Liver (tissue), 3 donors: ENCODE measurements around the gene SH3PXD2B.

Experiments
- FOXA2 ChIP-seq: IDR thresholded peaks from 2 replicates; pipeline ENCODE4 v1.6.1; 2016; ENCODE audit warnings: antibody characterized with exemption
- JUND ChIP-seq, 2 donors: IDR thresholded peaks; 2 replicates each; pipeline ENCODE4 v1.6.1; 2016; ENCODE audit warnings: antibody characterized with exemption in 2 of 2
- RAD21 ChIP-seq, 2 donors: IDR thresholded peaks; 2 replicates each; pipeline ENCODE4 v1.6.1; 2016; ENCODE audit warnings: antibody characterized with exemption in 2 of 2, mild to moderate bottlenecking in 2 of 2
- TAF1 ChIP-seq: conservative IDR thresholded peaks from 2 replicates; pipeline ENCODE4 v1.6.1; 2016; ENCODE audit warnings: antibody characterized with exemption, mild to moderate bottlenecking
- TF ChIP-seq, protein P1 (sequence below): IDR thresholded peaks from 2 replicates; pipeline ENCODE4 v1.6.1; 2016; ENCODE audit warnings: antibody characterized with exemption
- TF ChIP-seq, protein P2 (sequence below): fragments of 150-350 bp; IDR thresholded peaks from 2 replicates; pipeline ENCODE4 v1.5.1; 2017; ENCODE audit warnings: improper control_type of control experiment, low read depth, low read length; ENCODE audit not compliant: missing input control
- donor health status: healthy.
- donor health status: healthy.

DNA sequence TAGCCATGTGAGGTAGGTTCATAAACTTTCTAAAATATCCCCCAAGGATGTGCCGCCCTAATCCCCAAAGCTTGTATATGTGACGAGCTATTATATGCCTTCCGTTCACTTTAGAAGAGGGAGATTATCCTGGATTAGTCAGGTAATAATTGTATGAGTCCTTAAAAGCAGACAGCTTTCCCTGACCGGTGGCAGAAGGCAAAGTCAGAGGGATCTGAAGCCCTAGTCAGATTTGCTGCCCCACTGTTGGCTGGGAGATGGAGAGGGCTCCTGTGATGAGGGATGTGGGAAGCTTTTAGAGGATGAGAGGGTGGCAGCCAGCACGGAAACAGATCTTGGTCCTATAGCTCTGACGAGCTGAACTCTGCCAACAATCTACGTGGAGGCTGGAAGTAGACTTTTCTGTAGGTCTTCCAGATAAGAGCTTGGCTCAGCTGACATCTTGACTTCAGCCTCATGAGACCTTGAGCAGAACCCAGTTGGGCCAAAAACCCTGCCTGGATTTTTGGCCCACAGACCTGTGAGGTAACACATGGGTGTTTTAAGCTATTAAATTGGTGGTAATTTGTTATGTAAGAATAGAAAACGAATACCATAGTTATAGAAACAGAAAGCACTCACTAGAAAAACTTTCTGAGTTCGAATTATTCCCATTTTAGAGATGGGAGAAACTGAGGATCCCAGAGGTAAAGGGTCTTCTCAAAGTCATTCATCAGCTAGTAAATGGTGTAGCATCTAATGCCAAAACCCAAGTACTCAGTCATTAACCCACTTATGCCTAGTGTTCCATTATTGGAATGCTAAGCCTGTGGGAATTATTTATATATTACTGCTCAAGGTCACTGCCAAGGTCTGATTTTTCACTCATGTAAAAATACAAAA lies 48.9 kb downstream of the SH3PXD2B start:
- TF ChIP-seq, protein P1, sequence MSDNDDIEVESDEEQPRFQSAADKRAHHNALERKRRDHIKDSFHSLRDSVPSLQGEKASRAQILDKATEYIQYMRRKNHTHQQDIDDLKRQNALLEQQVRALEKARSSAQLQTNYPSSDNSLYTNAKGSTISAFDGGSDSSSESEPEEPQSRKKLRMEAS: no peak
- TF ChIP-seq RAD21 (IDR thresholded peaks at IDR 0.05) (no peak), FOXA2 (no peak), TAF1 (no peak), JUND (IDR thresholded peaks at IDR 0.05) (no peak)
- TF ChIP-seq, protein P2, sequence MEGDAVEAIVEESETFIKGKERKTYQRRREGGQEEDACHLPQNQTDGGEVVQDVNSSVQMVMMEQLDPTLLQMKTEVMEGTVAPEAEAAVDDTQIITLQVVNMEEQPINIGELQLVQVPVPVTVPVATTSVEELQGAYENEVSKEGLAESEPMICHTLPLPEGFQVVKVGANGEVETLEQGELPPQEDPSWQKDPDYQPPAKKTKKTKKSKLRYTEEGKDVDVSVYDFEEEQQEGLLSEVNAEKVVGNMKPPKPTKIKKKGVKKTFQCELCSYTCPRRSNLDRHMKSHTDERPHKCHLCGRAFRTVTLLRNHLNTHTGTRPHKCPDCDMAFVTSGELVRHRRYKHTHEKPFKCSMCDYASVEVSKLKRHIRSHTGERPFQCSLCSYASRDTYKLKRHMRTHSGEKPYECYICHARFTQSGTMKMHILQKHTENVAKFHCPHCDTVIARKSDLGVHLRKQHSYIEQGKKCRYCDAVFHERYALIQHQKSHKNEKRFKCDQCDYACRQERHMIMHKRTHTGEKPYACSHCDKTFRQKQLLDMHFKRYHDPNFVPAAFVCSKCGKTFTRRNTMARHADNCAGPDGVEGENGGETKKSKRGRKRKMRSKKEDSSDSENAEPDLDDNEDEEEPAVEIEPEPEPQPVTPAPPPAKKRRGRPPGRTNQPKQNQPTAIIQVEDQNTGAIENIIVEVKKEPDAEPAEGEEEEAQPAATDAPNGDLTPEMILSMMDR: no peak
